ENCODE measurements around the gene GLIS1. TPM values are rescaled to one million over a fixed set of nuclear protein-coding genes. Genes with fewer than 3 reads are reported as not detected.

GLIS1 gene
- total and polyA plus RNA-seq, 2 experiments from 2014 or later = 0.26 to 0.31 TPM

DNA sequence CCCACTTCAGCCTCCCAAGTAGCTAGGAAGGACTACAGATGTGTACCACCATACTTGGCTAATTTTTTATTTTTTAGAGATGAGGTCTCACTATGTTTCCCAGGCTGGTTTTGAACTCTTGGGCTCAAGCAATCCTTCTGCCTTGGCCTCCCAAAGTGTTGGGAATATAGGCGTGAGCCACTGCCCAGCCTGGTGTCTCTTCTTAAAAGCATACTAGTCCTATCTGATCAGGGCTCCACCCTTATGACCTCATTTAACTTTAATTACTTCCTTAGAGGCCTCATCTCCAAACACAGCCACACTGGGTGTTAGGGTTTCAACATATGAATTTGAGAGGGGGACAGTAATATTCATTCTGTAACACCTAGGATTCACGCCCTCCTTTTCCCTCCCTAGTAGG, 130.9 kb downstream of the GLIS1 start:
- no peak overlapping the region for H3K4me3 ChIP-seq
- no peak overlapping the region for H2AFZ ChIP-seq
- no peaks in the 10 kb centered on the region for H3K79me2 ChIP-seq (replicated peaks; ENCODE audit: insufficient read depth)
- H3K27ac ChIP-seq (ENCODE audit: low read depth) = no peak overlapping the region
- no peaks in the 10 kb centered on the region for H3K36me3 ChIP-seq (ENCODE audit: insufficient read depth)
- H4K20me1 ChIP-seq (replicated peaks; ENCODE audit: insufficient read depth) = no peaks in the 10 kb centered on the region
- Mint-ChIP-seq H3K4me1 (peaks cover 6% of the 10 kb centered on the region; the same call in 1 of the 3 replicates), H3K36me3 (ENCODE audit: low read depth) (peaks cover 8% of the 10 kb centered on the region; the same call in 1 of the 3 replicates), H3K27ac (no peak overlapping the region), H3K9me3 (peaks cover 33% of the 10 kb centered on the region), H3K4me3 (no peak overlapping the region), H3K27me3 (ENCODE audit: insufficient read depth, low read depth, poor library complexity) (peaks cover 5% of the 10 kb centered on the region)
- TF ChIP-seq JUNB (IDR thresholded peaks at IDR 0.05; ENCODE audit: unreplicated experiment) (no peak), POLR2AphosphoS5 (IDR thresholded peaks at IDR 0.05; ENCODE audit: low read depth) (no peak), EZH2phosphoT487 (IDR thresholded peaks at IDR 0.05; ENCODE audit: unreplicated experiment) (no peak), EZH2 (IDR thresholded peaks at IDR 0.05; ENCODE audit: low read depth, unreplicated experiment) (no peak), STAT1 (IDR thresholded peaks at IDR 0.05; ENCODE audit: unreplicated experiment) (no peak), CREB1 (CRISPR knock-in tag; IDR thresholded peaks at IDR 0.05; ENCODE audit: low read depth) (no peak), ZNF331 (CRISPR knock-in tag; IDR thresholded peaks at IDR 0.05; ENCODE audit: low read depth) (no peak), ZNF114 (CRISPR knock-in tag; IDR thresholded peaks at IDR 0.05) (no peak), NANOG (IDR thresholded peaks at IDR 0.05; ENCODE audit: borderline replicate concordance) (no peak)
- TF ChIP-seq, protein P1, sequence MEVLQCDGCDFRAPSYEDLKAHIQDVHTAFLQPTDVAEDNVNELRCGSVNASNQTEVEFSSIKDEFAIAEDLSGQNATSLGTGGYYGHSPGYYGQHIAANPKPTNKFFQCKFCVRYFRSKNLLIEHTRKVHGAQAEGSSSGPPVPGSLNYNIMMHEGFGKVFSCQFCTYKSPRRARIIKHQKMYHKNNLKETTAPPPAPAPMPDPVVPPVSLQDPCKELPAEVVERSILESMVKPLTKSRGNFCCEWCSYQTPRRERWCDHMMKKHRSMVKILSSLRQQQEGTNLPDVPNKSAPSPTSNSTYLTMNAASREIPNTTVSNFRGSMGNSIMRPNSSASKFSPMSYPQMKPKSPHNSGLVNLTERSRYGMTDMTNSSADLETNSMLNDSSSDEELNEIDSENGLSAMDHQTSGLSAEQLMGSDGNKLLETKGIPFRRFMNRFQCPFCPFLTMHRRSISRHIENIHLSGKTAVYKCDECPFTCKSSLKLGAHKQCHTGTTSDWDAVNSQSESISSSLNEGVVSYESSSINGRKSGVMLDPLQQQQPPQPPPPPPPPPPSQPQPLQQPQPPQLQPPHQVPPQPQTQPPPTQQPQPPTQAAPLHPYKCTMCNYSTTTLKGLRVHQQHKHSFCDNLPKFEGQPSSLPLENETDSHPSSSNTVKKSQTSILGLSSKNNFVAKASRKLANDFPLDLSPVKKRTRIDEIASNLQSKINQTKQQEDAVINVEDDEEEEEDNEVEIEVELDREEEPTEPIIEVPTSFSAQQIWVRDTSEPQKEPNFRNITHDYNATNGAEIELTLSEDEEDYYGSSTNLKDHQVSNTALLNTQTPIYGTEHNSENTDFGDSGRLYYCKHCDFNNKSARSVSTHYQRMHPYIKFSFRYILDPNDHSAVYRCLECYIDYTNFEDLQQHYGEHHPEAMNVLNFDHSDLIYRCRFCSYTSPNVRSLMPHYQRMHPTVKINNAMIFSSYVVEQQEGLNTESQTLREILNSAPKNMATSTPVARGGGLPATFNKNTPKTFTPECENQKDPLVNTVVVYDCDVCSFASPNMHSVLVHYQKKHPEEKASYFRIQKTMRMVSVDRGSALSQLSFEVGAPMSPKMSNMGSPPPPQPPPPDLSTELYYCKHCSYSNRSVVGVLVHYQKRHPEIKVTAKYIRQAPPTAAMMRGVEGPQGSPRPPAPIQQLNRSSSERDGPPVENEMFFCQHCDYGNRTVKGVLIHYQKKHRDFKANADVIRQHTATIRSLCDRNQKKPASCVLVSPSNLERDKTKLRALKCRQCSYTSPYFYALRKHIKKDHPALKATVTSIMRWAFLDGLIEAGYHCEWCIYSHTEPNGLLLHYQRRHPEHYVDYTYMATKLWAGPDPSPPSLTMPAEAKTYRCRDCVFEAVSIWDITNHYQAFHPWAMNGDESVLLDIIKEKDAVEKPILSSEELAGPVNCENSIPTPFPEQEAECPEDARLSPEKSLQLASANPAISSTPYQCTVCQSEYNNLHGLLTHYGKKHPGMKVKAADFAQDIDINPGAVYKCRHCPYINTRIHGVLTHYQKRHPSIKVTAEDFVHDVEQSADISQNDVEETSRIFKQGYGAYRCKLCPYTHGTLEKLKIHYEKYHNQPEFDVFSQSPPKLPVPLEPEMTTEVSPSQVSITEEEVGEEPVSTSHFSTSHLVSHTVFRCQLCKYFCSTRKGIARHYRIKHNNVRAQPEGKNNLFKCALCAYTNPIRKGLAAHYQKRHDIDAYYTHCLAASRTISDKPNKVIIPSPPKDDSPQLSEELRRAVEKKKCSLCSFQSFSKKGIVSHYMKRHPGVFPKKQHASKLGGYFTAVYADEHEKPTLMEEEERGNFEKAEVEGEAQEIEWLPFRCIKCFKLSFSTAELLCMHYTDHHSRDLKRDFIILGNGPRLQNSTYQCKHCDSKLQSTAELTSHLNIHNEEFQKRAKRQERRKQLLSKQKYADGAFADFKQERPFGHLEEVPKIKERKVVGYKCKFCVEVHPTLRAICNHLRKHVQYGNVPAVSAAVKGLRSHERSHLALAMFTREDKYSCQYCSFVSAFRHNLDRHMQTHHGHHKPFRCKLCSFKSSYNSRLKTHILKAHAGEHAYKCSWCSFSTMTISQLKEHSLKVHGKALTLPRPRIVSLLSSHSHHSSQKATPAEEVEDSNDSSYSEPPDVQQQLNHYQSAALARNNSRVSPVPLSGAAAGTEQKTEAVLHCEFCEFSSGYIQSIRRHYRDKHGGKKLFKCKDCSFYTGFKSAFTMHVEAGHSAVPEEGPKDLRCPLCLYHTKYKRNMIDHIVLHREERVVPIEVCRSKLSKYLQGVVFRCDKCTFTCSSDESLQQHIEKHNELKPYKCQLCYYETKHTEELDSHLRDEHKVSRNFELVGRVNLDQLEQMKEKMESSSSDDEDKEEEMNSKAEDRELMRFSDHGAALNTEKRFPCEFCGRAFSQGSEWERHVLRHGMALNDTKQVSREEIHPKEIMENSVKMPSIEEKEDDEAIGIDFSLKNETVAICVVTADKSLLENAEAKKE (CRISPR knock-in tag; IDR thresholded peaks at IDR 0.05) = no peak
- TF ChIP-seq, protein P2, sequence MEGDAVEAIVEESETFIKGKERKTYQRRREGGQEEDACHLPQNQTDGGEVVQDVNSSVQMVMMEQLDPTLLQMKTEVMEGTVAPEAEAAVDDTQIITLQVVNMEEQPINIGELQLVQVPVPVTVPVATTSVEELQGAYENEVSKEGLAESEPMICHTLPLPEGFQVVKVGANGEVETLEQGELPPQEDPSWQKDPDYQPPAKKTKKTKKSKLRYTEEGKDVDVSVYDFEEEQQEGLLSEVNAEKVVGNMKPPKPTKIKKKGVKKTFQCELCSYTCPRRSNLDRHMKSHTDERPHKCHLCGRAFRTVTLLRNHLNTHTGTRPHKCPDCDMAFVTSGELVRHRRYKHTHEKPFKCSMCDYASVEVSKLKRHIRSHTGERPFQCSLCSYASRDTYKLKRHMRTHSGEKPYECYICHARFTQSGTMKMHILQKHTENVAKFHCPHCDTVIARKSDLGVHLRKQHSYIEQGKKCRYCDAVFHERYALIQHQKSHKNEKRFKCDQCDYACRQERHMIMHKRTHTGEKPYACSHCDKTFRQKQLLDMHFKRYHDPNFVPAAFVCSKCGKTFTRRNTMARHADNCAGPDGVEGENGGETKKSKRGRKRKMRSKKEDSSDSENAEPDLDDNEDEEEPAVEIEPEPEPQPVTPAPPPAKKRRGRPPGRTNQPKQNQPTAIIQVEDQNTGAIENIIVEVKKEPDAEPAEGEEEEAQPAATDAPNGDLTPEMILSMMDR (conservative IDR thresholded peaks at IDR 0.05; ENCODE audit: low read depth in 2 of 2) = no peak
- TF ChIP-seq, protein P3, sequence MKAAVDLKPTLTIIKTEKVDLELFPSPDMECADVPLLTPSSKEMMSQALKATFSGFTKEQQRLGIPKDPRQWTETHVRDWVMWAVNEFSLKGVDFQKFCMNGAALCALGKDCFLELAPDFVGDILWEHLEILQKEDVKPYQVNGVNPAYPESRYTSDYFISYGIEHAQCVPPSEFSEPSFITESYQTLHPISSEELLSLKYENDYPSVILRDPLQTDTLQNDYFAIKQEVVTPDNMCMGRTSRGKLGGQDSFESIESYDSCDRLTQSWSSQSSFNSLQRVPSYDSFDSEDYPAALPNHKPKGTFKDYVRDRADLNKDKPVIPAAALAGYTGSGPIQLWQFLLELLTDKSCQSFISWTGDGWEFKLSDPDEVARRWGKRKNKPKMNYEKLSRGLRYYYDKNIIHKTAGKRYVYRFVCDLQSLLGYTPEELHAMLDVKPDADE (IDR thresholded peaks at IDR 0.05) = no peak
- TF ChIP-seq, protein P4, sequence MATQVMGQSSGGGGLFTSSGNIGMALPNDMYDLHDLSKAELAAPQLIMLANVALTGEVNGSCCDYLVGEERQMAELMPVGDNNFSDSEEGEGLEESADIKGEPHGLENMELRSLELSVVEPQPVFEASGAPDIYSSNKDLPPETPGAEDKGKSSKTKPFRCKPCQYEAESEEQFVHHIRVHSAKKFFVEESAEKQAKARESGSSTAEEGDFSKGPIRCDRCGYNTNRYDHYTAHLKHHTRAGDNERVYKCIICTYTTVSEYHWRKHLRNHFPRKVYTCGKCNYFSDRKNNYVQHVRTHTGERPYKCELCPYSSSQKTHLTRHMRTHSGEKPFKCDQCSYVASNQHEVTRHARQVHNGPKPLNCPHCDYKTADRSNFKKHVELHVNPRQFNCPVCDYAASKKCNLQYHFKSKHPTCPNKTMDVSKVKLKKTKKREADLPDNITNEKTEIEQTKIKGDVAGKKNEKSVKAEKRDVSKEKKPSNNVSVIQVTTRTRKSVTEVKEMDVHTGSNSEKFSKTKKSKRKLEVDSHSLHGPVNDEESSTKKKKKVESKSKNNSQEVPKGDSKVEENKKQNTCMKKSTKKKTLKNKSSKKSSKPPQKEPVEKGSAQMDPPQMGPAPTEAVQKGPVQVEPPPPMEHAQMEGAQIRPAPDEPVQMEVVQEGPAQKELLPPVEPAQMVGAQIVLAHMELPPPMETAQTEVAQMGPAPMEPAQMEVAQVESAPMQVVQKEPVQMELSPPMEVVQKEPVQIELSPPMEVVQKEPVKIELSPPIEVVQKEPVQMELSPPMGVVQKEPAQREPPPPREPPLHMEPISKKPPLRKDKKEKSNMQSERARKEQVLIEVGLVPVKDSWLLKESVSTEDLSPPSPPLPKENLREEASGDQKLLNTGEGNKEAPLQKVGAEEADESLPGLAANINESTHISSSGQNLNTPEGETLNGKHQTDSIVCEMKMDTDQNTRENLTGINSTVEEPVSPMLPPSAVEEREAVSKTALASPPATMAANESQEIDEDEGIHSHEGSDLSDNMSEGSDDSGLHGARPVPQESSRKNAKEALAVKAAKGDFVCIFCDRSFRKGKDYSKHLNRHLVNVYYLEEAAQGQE (IDR thresholded peaks at IDR 0.05; ENCODE audit: unreplicated experiment) = no peak
- H3K27me3 ChIP-seq (ENCODE audit: insufficient read depth) = no peaks in the 10 kb centered on the region
- H3K4me2 ChIP-seq = no peak overlapping the region
- 0 out of 2 replicates have a peak, but pooled peaks cover 5% of the 10 kb centered on the region for H3K4me1 ChIP-seq (ENCODE audit: insufficient read depth)
- H3K9me2 ChIP-seq (ENCODE audit: insufficient read depth) = no peaks in the 10 kb centered on the region
- DNase-seq (ENCODE audit: low spot score) (no peak), ATAC-seq (no peak)
- H3F3A ChIP-seq (replicated peaks; ENCODE audit: low read depth) = no peaks in the 10 kb centered on the region

Data from GM23338 (cell line).